Ovary (tissue), 9 donors: ENCODE results near the gene INMT. TPM values are rescaled to one million over a fixed set of nuclear protein-coding genes. Genes with fewer than 3 reads are reported as not detected.

Experiments
- DNase-seq, 5 donors: peaks; one replicate each; pipeline ENCODE4 v3.0.0-alpha.2; 2019 to 2020
- H3K27ac ChIP-seq, 2 donors: fragments of 200-600 bp; one replicate each; pipeline versions ENCODE4 v1.5.1 to v1.8.0; 2019 to 2022
- H3K27me3 ChIP-seq: fragments of 200-600 bp; one replicate; pipeline ENCODE4 v1.8.0; 2022
- H3K36me3 ChIP-seq: fragments of 200-600 bp; sonication (generic); one replicate; pipeline ENCODE4 v1.5.1; 2019
- H3K4me1 ChIP-seq: one replicate; pipeline ENCODE4 v1.8.1; 2013; ENCODE audit warnings: mild to moderate bottlenecking, moderate library complexity; ENCODE audit not compliant: insufficient read depth
- H3K4me3 ChIP-seq: fragments of 200-600 bp; sonication (generic); one replicate; pipeline ENCODE4 v1.5.1; 2017
- H3K9me3 ChIP-seq, 2 donors: fragments of 200-600 bp in 1 of 2; sonication (generic) in 1 of 2; one replicate each; pipeline versions ENCODE4 v1.5.1 to v1.8.1; 2013 to 2019; ENCODE audit warnings: mild to moderate bottlenecking in 1 of 2, moderate library complexity in 1 of 2
- EP300 ChIP-seq: sonication (generic); formaldehyde crosslinking; IDR thresholded peaks from one replicate; pipeline ENCODE4 v1.6.1; 2017; ENCODE audit warnings: antibody characterized with exemption
- POLR2A ChIP-seq: fragments of 450-650 bp; IDR thresholded peaks from one replicate; pipeline ENCODE4 v1.6.1; 2017; ENCODE audit warnings: antibody characterized with exemption, mild to moderate bottlenecking, moderate library complexity
- WGBS, 3 donors: extraction: QIAGEN DNeasy Blood & Tissue Kit in 1 of 3; methylation state at CpG; one replicate each; pipeline versions ENCODE4 v1.1.5 to v1.1.7; 2013 to 2017; 5-methylcytosine and 5-hydroxymethylcytosine counted together
- intact Hi-C, 4 donors: fragments of 100-400 bp; cut with DNase I; formaldehyde crosslinking; loops; one replicate each; pipeline versions ENCODE4 v1.11.0 to v1.15.1; 2022 to 2023
- polyA plus RNA-seq, 2 donors: library from polyadenylated mRNA; stranded (reverse); fragments of 200-250 nt in 1 of 2; fragments of 350-450 nt in 1 of 2; fragmentation: Illumina TruSeq in 1 of 2; extraction: RNeasy Lipid Tissue Mini Kit (QIAGEN cat#74804) in 1 of 2; gene quantifications; one replicate each; pipeline ENCODE4 v1.2.3, GENCODE V29; 2013 to 2014
- total RNA-seq, 7 donors: library from RNA; depleted of rRNA in 2 of 7; stranded (reverse); fragments of >200 nt in 2 of 7; fragmentation: NEBNext Ultra II Directional in 3 of 7; extraction: Animal tissue kit (Norgen Biotek cat#: 25700) in 3 of 7; gene quantifications; one replicate each; pipeline versions ENCODE4 v1.1.0 to v1.2.4, GENCODE V29; 2016 to 2023
- TF ChIP-seq, protein P1 (sequence below), 3 donors: fragments of 450-650 bp in 2 of 3; fragments of 200-600 bp in 1 of 3; IDR thresholded peaks; one replicate each; pipeline versions ENCODE4 v1.5.1 to v1.8.0; 2016 to 2022; ENCODE audit warnings: antibody characterized with exemption in 3 of 3, mild to moderate bottlenecking in 1 of 3
- donor health status: DM: no; HTN: no; CAD: no; lungs with moderate emphysema.
- donor health status: DM: no; HTN: no; CAD: no.
- donor health status: Bipolar disorder and iron deficiency.
- donor health status: DM: yes; HTN: yes; CAD: no.
- donor health status: DM: no; HTN: no; CAD: no.
- donor health status: DM: yes; HTN: yes; CAD: no.

Gene INMT
- total and polyA plus RNA-seq, 9 donors: 0.99 to 153 (median 37.3) TPM

- Histone ChIP-seq H3K27ac (no peak overlapping the region), H3K4me3 (no peak overlapping the region), H3K4me1 (no peaks in the 10 kb centered on the region), H3K9me3 (no peaks in the 10 kb centered on the region), H3K27me3 (no peaks in the 10 kb centered on the region), H3K36me3 (no peaks in the 10 kb centered on the region)
- peak in 4 of 5 donors; percentile 25 to 63 (median 54) for DNase-seq
- intact Hi-C loops: loop anchor here in 1 of 4 donors (5.0 kb wide), 2 partner anchors 379 to 466 kb away; no protein-coding TSS in a partner anchor
- 57 to 60% (median 58%) methylated on average over 8 of the region's 8 CpGs for WGBS, 3 donors
- no peak for TF ChIP-seq EP300
- no peak for TF ChIP-seq POLR2A
Measured at GRCh38 chr7:30743371-30744074, 8.4 kb upstream of the INMT start.

GRCh38 chr7:30744075-30744417 is 7.9 kb upstream of the INMT start:
- Histone ChIP-seq H3K4me3 (no peak overlapping the region), H3K9me3 (no peaks in the 10 kb centered on the region), H3K27me3 (no peaks in the 10 kb centered on the region), H3K27ac (no peak overlapping the region), H3K4me1 (no peaks in the 10 kb centered on the region), H3K36me3 (no peaks in the 10 kb centered on the region)
- WGBS, 3 donors: 87 to 93% (median 93%) methylated on average over 12 of the region's 12 CpGs
- intact Hi-C loops: loop anchor here in 1 of 4 donors (5.0 kb wide), 2 partner anchors 378 to 467 kb away; no protein-coding TSS in a partner anchor
- TF ChIP-seq, protein P1, sequence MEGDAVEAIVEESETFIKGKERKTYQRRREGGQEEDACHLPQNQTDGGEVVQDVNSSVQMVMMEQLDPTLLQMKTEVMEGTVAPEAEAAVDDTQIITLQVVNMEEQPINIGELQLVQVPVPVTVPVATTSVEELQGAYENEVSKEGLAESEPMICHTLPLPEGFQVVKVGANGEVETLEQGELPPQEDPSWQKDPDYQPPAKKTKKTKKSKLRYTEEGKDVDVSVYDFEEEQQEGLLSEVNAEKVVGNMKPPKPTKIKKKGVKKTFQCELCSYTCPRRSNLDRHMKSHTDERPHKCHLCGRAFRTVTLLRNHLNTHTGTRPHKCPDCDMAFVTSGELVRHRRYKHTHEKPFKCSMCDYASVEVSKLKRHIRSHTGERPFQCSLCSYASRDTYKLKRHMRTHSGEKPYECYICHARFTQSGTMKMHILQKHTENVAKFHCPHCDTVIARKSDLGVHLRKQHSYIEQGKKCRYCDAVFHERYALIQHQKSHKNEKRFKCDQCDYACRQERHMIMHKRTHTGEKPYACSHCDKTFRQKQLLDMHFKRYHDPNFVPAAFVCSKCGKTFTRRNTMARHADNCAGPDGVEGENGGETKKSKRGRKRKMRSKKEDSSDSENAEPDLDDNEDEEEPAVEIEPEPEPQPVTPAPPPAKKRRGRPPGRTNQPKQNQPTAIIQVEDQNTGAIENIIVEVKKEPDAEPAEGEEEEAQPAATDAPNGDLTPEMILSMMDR (IDR thresholded peaks at IDR 0.05): no peak
- TF ChIP-seq EP300 (no peak), POLR2A (no peak)
- DNase-seq: no peak

DNA sequence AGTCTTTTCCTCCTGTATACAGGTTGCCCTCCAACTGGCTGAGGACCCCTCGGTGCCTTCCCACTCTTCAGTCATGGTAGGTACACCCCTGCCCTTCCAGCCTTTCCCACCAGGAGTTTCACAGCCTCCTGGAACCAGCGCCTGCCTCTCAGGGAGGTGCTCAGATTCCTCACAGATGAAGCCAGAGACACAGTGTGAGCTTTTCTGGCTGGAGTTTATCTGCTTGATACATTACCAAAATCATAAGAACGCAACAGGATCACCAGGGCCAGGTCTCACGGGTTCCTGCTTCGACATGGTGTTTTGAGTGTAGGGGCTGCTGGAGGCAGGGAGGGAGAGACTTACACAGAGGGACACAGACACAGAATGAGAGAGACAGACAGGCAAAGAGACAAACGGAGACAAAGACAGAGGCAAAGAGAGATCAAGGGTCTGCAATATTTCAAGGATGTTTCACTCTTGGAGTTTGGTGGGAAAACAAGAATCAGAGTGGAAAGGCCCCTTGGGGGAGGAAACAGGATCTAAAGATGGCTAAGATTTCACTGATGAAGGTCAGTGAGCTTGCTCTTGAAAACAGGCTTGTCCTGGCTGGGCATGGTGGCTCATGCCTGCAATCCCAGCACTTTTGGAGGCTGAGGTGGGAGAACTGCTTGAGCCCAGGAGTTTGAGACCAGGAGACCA is 6.5 kb upstream of the INMT start:
- no peak for DNase-seq
- WGBS, 3 donors: 31 to 34% (median 33%) methylated on average over 6 of the region's 6 CpGs

GRCh38 chr7:30750010-30750409 is 1.9 kb upstream of the INMT start:
- no peak for TF ChIP-seq EP300
- TF ChIP-seq, protein P1 (IDR thresholded peaks at IDR 0.05): no peak
- TF ChIP-seq POLR2A: no peak
- intact Hi-C loops: no loop called here

More for the DNA sequence above, 6.5 kb upstream of the INMT start:
- no peaks in the 10 kb centered on the region for H3K27me3 ChIP-seq
- intact Hi-C loops: no loop called here
- no peaks in the 10 kb centered on the region for H3K36me3 ChIP-seq
- no peaks in the 10 kb centered on the region for H3K4me1 ChIP-seq
- H3K9me3 ChIP-seq: no peaks in the 10 kb centered on the region
- TF ChIP-seq POLR2A: no peak
- TF ChIP-seq, protein P1 (IDR thresholded peaks at IDR 0.05): no peak
- no peak for TF ChIP-seq EP300
- H3K27ac ChIP-seq: no peak overlapping the region
- no peak overlapping the region for H3K4me3 ChIP-seq

More at GRCh38 chr7:30750010-30750409, 1.9 kb upstream of the INMT start:
- no peak overlapping the region for H3K27ac ChIP-seq
- H3K4me3 ChIP-seq: no peak overlapping the region
- no peaks in the 10 kb centered on the region for H3K36me3 ChIP-seq
- peaks cover 24% of the 10 kb centered on the region for H3K4me1 ChIP-seq
- no peaks in the 10 kb centered on the region for H3K27me3 ChIP-seq
- no peaks in the 10 kb centered on the region for H3K9me3 ChIP-seq
- no peak for DNase-seq
- 69 to 88% (median 82%) methylated on average over 2 of the region's 2 CpGs for WGBS, 3 donors
